Fibroblast of skin of back (primary cell): ENCODE measurements around the gene IFNA16. TPM values are rescaled to one million over a fixed set of nuclear protein-coding genes. Genes with fewer than 3 reads are reported as not detected.
A peak's percentile ranks its signal among the peaks of the same experiment; 100 is the strongest.
"Not testable (repeated sequence)": the region's sequence is repeated elsewhere in the genome, so short reads cannot be mapped to it uniquely, and the experiment has no call there.

Experiments used
- DNase-seq: peaks from one replicate; pipeline ENCODE4 v3.0.0-alpha.2; 2013
- polyA plus RNA-seq, 2 experiments: library from polyadenylated mRNA; unstranded; fragments of 120-200 nt; gene quantifications; one replicate each; pipeline ENCODE4 v1.2.1, GENCODE V29; 2013; ENCODE audit not compliant: insufficient read length in 2 of 2

The IFNA16 gene
- polyA plus RNA-seq (2013, experiment 1 of 2; ENCODE audit: insufficient read length) = not detected
- not detected for polyA plus RNA-seq (2013, experiment 2 of 2; ENCODE audit: insufficient read length)

- not testable (repeated sequence) for DNase-seq
Measured at GRCh38 chr9:21217211-21217610, at the start of gene IFNA16. Gene IFNA16 (minus strand): TSS chr9:21217311. CDS start chr9:21217305, 6 bp downstream.

- DNase-seq = no peak
Measured at GRCh38 chr9:21265421-21266189, 48.5 kb upstream of the IFNA16 start.

- DNase-seq = no peak
Measured at GRCh38 chr9:21255538-21256212, 38.6 kb upstream of the IFNA16 start.

GRCh38 chr9:21252721-21253547, 35.8 kb upstream of the IFNA16 start:
- DNase-seq = peak; percentile 43

GRCh38 chr9:21251638-21252037, 34.5 kb upstream of the IFNA16 start:
- DNase-seq = no peak

- no peak for DNase-seq
Measured at GRCh38 chr9:21251190-21251589, 34.1 kb upstream of the IFNA16 start.

- DNase-seq = no peak
Measured at GRCh38 chr9:21244836-21245235, 27.7 kb upstream of the IFNA16 start.

GRCh38 chr9:21239911-21240310, 22.8 kb upstream of the IFNA16 start, which contains the start of gene IFNA14:
Gene IFNA14 (minus strand): TSS chr9:21240005. CDS start chr9:21239935, 70 bp downstream.
- DNase-seq = no peak

GRCh38 chr9:21236360-21236714, 19.2 kb upstream of the IFNA16 start:
- DNase-seq = not testable (repeated sequence)

- DNase-seq = peak; percentile 30
Measured at GRCh38 chr9:21235468-21236359, 18.6 kb upstream of the IFNA16 start.

- no peak for DNase-seq
Measured at GRCh38 chr9:21234153-21234687, 17.1 kb upstream of the IFNA16 start.

- no peak for DNase-seq
Measured at GRCh38 chr9:21233258-21233657, 16.1 kb upstream of the IFNA16 start.

GRCh38 chr9:21228122-21228521, 11.0 kb upstream of the IFNA16 start, which contains the start of gene IFNA17:
Gene IFNA17 (minus strand): TSS chr9:21228222. CDS start chr9:21228173, 49 bp downstream.
- no peak for DNase-seq

GRCh38 chr9:21213411-21214326, 3.4 kb downstream of the IFNA16 start:
- not testable (repeated sequence) for DNase-seq

- not testable (repeated sequence) for DNase-seq
Measured at GRCh38 chr9:21212160-21212559, 5.0 kb downstream of the IFNA16 start.

GRCh38 chr9:21210782-21211181, 6.3 kb downstream of the IFNA16 start:
- DNase-seq = not testable (repeated sequence)

- DNase-seq = no peak
Measured at GRCh38 chr9:21210311-21210710, 6.8 kb downstream of the IFNA16 start.

- not testable (repeated sequence) for DNase-seq
Measured at GRCh38 chr9:21207043-21207442, 10.1 kb downstream of the IFNA16 start, which contains the start of gene IFNA10. Gene IFNA10 (minus strand): TSS chr9:21207143. CDS start chr9:21207097, 46 bp downstream.

GRCh38 chr9:21205204-21205603, 11.9 kb downstream of the IFNA16 start:
- DNase-seq = no peak

GRCh38 chr9:21202105-21202504, 15.0 kb downstream of the IFNA16 start, which contains the start of gene IFNA7:
Gene IFNA7 (minus strand): TSS chr9:21202205. CDS start chr9:21202165, 40 bp downstream.
- not testable (repeated sequence) for DNase-seq
